Mucosa of rectum (tissue), 2 donors: ENCODE results near the gene C11orf54.
"Not testable (repeated sequence)": the region's sequence is repeated elsewhere in the genome, so short reads cannot be mapped to it uniquely, and the experiment has no call there.

ENCODE experiments used
- H3K27ac ChIP-seq, 2 donors: one replicate each; pipeline ENCODE4 v1.7.0; 2013; ENCODE audit warnings: inconsistent platforms in 2 of 2, low read depth in 2 of 2, low read length in 2 of 2
- H3K27me3 ChIP-seq, 2 donors: one replicate each; pipeline ENCODE4 v1.7.0; 2013; ENCODE audit warnings: low read length in 2 of 2; ENCODE audit not compliant: control insufficient read depth in 2 of 2, insufficient read depth in 2 of 2
- H3K36me3 ChIP-seq, 2 donors: one replicate each; pipeline ENCODE4 v1.7.0; 2013; ENCODE audit warnings: low read length in 2 of 2; ENCODE audit not compliant: control insufficient read depth in 2 of 2, insufficient read depth in 2 of 2
- H3K4me1 ChIP-seq, 2 donors: one replicate each; pipeline ENCODE4 v1.7.0; 2013; ENCODE audit warnings: low read length in 2 of 2, mild to moderate bottlenecking in 1 of 2; ENCODE audit not compliant: control insufficient read depth in 2 of 2, insufficient read depth in 2 of 2
- H3K4me3 ChIP-seq, 2 donors: one replicate each; pipeline ENCODE4 v1.7.0; 2013; ENCODE audit warnings: low read length in 2 of 2
- H3K9ac ChIP-seq, 2 donors: one replicate each; pipeline ENCODE4 v1.7.0; 2013; ENCODE audit warnings: low read length in 2 of 2, low read depth in 1 of 2, mild to moderate bottlenecking in 1 of 2
- H3K9me3 ChIP-seq, 2 donors: one replicate each; pipeline ENCODE4 v1.7.0; 2013; ENCODE audit warnings: low read length in 2 of 2; ENCODE audit not compliant: control insufficient read depth in 2 of 2
- donor health status: healthy.
- donor health status: Normal muscosa, but diverticular disease.

C11orf54 gene

GRCh38 chr11:93744669-93745004 lies 3.2 kb downstream of the C11orf54 start:
- Histone ChIP-seq H3K9me3 (no peaks in the 10 kb centered on the region), H3K27me3 (no peaks in the 10 kb centered on the region), H3K4me3 (peak overlapping the region in 1 of 2 donors; percentile 23), H3K9ac (peak overlapping the region; percentile 29 to 31), H3K36me3 (peaks cover 8% of the 10 kb centered on the region in 2 donors), H3K27ac (peak overlapping the region in 1 of 2 donors; percentile 41), H3K4me1 (peaks cover 9 to 15% of the 10 kb centered on the region in 2 donors)

GRCh38 chr11:93745005-93745755 lies 3.7 kb downstream of the C11orf54 start:
- not testable (repeated sequence) for H3K9me3 ChIP-seq, H3K27me3 ChIP-seq, H3K4me1 ChIP-seq
- peaks cover 9 to 12% of the 10 kb centered on the region in 2 donors for H3K36me3 ChIP-seq
- peak overlapping the region in 1 of 2 donors; percentile 23 for H3K4me3 ChIP-seq
- H3K9ac ChIP-seq, result peak overlapping the region; percentile 29 to 31
- H3K27ac ChIP-seq, result peak overlapping the region in 1 of 2 donors; percentile 41

- H3K4me3 ChIP-seq, result no peak overlapping the region
- H3K9ac ChIP-seq, result no peak overlapping the region
- H3K27me3 ChIP-seq, result no peaks in the 10 kb centered on the region
- peaks cover 6 to 10% of the 10 kb centered on the region in 2 donors for H3K4me1 ChIP-seq
- H3K36me3 ChIP-seq, result peaks cover 9 to 15% of the 10 kb centered on the region in 2 donors
- H3K27ac ChIP-seq, result no peak overlapping the region
- no peaks in the 10 kb centered on the region for H3K9me3 ChIP-seq
Measured at GRCh38 chr11:93746101-93746500, 4.6 kb downstream of the C11orf54 start.

- H3K27ac ChIP-seq, result no peak overlapping the region
- no peaks in the 10 kb centered on the region for H3K27me3 ChIP-seq
- peaks cover 6 to 10% of the 10 kb centered on the region in 2 donors for H3K4me1 ChIP-seq
- no peaks in the 10 kb centered on the region for H3K9me3 ChIP-seq
- no peak overlapping the region for H3K4me3 ChIP-seq
- H3K36me3 ChIP-seq, result peaks cover 9 to 15% of the 10 kb centered on the region in 2 donors
- no peak overlapping the region for H3K9ac ChIP-seq
Measured at GRCh38 chr11:93747122-93747521, 5.7 kb downstream of the C11orf54 start.

- no peak overlapping the region for H3K9ac ChIP-seq
- no peaks in the 10 kb centered on the region for H3K4me1 ChIP-seq
- no peak overlapping the region for H3K27ac ChIP-seq
- no peaks in the 10 kb centered on the region for H3K9me3 ChIP-seq
- no peak overlapping the region for H3K4me3 ChIP-seq
- H3K36me3 ChIP-seq, result peaks cover 23 to 25% of the 10 kb centered on the region in 2 donors
- H3K27me3 ChIP-seq, result no peaks in the 10 kb centered on the region
Measured at GRCh38 chr11:93751001-93751400, 9.5 kb downstream of the C11orf54 start.

- Histone ChIP-seq H3K27me3 (no peaks in the 10 kb centered on the region), H3K4me3 (no peak overlapping the region), H3K27ac (no peak overlapping the region), H3K4me1 (no peaks in the 10 kb centered on the region), H3K36me3 (peaks cover 38 to 45% of the 10 kb centered on the region in 2 donors), H3K9me3 (no peaks in the 10 kb centered on the region), H3K9ac (no peak overlapping the region)
Measured at GRCh38 chr11:93753241-93753640, 11.8 kb downstream of the C11orf54 start.

- Histone ChIP-seq H3K36me3 (peaks cover 44 to 65% of the 10 kb centered on the region in 2 donors), H3K4me3 (no peak overlapping the region), H3K9me3 (no peaks in the 10 kb centered on the region), H3K27ac (no peak overlapping the region), H3K4me1 (no peaks in the 10 kb centered on the region), H3K27me3 (no peaks in the 10 kb centered on the region), H3K9ac (no peak overlapping the region)
Measured at GRCh38 chr11:93756748-93757147, 15.3 kb downstream of the C11orf54 start.

GRCh38 chr11:93757301-93757700 lies 15.8 kb downstream of the C11orf54 start:
- no peak overlapping the region for H3K4me3 ChIP-seq
- no peak overlapping the region for H3K27ac ChIP-seq
- no peak overlapping the region for H3K9ac ChIP-seq
- no peaks in the 10 kb centered on the region for H3K27me3 ChIP-seq
- H3K36me3 ChIP-seq, result peaks cover 48 to 69% of the 10 kb centered on the region in 2 donors
- no peaks in the 10 kb centered on the region for H3K4me1 ChIP-seq
- no peaks in the 10 kb centered on the region for H3K9me3 ChIP-seq

- Histone ChIP-seq H3K9ac (no peak overlapping the region), H3K27ac (no peak overlapping the region), H3K9me3 (no peaks in the 10 kb centered on the region), H3K36me3 (peaks cover 54 to 78% of the 10 kb centered on the region in 2 donors), H3K27me3 (no peaks in the 10 kb centered on the region), H3K4me1 (no peaks in the 10 kb centered on the region), H3K4me3 (no peak overlapping the region)
Measured at GRCh38 chr11:93757924-93758865, 16.7 kb downstream of the C11orf54 start.

- H3K27me3 ChIP-seq, H3K27ac ChIP-seq, H3K9me3 ChIP-seq, H3K9ac ChIP-seq, H3K4me3 ChIP-seq, H3K4me1 ChIP-seq: not testable (repeated sequence)
- peaks cover 50 to 80% of the 10 kb centered on the region in 2 donors for H3K36me3 ChIP-seq
Measured at GRCh38 chr11:93759123-93759522, 17.7 kb downstream of the C11orf54 start.
